ENCODE measurements around the gene SELENOF. TPM values are rescaled to one million over a fixed set of nuclear protein-coding genes. Genes with fewer than 3 reads are reported as not detected.

SELENOF gene
- total RNA-seq, 4 donors from 2014 or later, result 71.0 to 123 (median 102) TPM

Other genes with a start within 250 kb of the SELENOF start
- 10 to 100 TPM; 58.4 to 81.7 (median 77.3) TPM for gene SH3GLB1, start 209.6 kb downstream of the SELENOF start, total RNA-seq
- 10 to 100 TPM; 10.3 to 17.0 (median 11.7) TPM for gene HS2ST1, start 509 bp upstream of the SELENOF start, total RNA-seq